Activated T-cell treated with anti-CD3 and anti-CD28 coated beads for 4 hours (primary cell): ENCODE data around the gene PHLDA2.
A peak's percentile ranks its signal among the peaks of the same experiment; 100 is the strongest.
"Not testable (repeated sequence)": the region's sequence is repeated elsewhere in the genome, so short reads cannot be mapped to it uniquely, and the experiment has no call there.

ENCODE experiments used
- DNase-seq: peaks from one replicate; pipeline ENCODE4 v3.0.0-alpha.2; 2020

The PHLDA2 gene

DNA sequence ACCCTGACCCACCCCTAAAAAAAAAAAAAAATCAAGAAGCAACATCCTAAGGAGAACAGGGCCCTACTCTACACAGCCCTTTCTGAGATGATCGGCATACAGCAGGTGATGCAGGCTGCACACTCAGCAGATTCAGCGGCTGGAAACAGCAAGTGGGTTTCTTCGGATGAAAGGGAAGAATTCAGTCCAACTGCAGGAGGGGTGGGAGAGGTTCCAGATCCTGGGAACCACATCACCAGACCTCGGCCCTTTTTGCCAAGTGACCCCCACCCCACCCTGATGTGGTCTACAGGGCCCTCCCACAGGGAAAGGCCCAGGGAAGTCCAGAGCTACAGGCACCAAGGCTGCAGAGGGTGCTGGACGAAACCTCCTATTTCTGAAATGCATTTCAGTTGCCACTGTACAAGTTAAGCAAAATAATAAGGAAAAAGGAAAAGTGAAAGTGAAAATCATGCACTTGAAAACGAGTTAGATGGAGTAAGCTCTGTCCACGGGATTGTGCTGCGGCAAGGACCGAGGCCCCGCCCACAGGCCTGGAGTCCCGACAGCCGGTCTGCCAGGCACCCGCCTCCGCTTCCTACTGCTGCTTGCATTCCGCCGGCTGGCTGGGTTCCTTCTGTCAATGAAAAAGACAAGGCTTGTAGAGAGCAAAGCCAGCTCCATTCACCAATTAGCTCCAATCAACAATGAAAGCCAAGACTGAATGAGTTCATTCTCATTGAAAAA is 16.0 kb upstream of the PHLDA2 start:
- DNase-seq = no peak

DNA sequence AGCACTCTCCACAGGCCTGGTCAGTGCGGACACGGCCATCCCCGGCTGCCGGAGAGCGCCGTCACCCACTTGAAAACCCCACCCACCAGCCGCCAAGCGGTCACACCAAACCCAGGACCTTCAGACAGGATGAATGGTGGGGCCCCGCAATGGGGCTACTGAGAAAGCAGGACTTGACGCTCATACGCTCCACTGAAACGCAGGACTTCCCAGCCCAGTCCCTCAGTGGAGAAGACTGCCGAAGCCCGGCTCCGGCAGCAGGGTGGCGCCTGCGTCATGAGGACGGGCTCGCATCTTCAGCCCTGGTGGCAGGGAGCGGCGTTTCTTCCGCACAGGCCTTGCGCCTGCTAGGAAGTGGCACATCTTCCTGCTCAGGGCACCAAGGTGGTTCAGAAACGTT is 15.3 kb upstream of the PHLDA2 start:
- DNase-seq = no peak

DNA sequence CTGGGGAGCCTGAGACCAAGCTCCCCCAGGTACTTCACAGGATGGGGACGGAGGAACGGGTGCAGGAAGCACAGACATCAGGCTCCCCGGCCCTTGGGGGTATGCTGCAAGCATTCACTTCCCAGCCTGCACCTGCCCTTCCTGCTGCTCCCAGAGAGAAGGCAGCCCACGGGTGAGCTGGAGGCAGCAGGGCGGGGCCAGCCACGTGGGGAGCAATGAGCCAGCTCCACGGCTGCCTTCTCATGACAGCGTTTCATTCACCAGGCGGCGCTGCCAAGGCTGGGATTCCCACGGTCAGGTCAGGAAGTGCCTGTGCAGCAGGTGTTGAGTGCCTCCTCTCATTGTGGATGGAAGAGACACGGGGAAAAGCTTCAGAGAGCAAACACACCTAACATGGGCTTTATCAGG is 14.5 kb upstream of the PHLDA2 start:
- DNase-seq = no peak

DNA sequence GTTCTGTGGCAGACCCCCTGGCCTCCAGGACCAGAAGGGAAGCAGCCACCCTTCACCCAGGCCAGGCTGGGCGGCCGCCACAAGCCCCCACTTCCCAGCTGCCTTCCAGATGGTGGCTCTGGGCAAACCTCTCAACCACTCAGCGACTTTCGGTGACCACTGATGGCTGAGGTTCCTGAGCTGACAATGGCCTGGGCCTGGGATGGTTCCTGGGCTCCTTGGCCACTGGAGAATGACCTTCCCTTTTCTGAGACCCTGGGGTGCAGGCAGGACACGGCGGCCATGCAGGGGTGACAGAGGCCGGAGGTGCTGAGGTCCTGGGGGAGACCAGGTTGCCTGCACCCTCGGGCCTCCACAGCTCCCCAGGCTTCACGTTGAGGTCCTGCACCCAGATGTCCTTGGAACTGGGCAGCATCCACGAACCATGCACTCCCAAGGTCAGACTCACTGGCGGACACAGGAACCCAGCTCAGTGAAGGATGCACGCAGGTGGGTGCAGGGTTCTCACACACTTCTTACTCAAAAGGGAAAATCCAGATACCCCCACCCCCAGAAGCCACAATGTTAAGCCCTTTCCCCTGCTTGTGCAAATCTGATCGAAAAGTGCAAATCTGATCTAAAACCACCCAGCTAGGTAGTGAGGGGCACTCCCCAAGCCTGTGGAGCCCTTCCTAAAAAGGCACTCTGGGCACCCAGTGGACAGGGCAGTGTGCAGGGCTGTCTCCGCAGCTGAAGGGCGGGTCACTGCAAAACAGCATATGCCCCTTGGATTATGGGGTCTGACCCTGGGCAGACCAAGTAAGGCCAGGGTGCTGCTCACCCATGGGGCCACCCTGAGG is 13.9 kb upstream of the PHLDA2 start:
- no peak for DNase-seq

DNA sequence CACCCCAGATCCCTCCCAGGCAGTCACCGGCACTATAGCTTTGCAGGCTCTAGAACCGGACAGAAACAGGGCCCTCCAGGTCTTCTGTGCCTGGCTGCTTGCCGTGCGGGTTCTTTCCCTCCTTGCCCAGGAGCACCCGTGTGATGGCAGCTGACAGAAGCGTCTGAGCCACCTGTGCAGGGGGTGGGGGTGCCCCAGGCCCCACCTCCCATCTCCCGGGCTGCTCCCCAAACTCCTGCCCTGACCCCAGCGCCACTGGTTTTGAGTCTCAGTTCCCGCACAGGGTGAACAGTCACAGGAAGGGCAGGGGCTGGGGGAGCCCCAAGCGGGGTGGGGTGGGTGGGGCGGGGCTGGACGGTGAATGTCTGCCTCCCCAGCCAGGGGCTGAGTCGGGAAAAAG is 13.2 kb upstream of the PHLDA2 start:
- no peak for DNase-seq

DNA sequence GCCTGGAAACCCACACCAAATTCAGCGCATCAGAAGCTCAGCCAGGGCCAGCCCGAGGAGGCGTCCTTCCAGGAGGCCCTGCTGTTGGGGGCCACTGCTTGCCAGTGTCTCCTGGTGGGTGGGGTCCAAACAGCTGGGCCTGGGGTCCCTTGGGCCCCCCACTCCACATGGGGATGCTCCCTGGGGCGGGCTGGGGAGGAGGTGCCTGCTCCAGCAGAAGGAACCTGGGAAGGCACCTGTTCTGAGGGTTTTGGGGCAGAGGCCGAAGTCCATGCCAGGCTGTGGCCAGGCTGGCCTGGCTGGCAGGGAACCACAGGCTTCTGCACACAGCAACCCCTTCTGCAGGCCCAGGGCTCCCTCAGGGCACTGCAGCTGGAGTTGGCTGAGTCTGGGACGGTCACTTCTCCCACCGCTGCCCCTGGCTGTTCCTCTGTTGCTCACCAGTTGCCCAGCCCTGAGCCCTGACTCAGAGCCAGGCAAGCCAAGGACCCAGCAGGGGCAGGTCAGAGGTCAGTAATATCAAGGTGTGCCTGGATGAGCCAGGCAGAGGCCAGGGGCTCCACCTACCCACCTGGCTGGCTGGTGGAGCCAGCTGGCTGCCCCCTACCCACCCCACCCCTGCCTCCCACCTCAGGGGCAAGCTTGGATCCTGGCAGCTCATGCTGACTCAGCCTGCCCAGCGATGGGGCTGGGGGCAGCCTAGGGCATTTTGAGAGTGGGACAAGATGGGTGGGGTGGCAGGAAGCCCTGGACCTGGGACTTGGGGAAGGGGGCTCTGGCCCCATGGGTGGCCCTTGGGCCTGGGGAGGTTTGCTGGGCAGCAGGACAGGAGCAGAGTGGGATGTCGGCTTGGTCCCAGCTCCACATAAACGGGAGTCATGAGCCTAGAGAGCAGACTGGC is 12.0 kb upstream of the PHLDA2 start:
- no peak for DNase-seq

DNA sequence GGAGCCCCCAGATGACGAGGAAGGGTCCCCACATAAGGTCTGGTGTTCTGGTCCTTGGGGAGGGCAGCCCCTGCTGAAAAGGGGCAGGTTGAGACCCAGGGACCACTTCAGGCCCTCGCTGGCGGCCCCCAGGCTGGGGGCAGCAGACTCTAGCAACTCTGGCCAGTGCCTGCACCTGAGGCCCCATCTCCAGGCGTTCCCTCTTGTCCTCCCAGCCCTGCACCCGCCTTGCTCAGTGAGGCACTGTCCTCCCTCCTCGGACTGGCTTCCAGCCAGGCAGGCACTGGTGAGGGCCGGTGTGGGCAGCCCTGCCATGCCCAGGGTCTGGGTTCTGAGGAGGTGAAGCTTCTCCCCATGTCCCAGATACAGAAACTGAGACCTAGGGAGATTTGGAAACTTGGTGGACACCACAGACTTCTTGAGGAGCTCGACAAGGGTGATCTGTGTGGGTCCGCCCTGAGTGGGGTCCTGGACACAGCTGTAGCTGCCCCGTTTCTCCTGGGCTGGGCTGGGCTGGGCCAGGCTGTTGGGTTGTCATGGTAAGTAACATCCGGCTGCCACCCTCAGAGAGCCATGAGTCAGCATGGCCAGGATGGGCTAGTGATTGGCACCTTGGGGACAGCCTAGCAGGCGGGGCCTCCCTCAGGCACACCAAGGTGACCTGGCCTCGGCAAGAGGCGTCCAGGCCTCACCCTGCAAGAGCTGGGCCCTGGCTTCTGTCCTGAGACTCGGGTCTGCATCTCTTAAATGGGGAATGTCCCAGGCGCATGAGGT is 11.1 kb upstream of the PHLDA2 start:
- no peak for DNase-seq

DNA sequence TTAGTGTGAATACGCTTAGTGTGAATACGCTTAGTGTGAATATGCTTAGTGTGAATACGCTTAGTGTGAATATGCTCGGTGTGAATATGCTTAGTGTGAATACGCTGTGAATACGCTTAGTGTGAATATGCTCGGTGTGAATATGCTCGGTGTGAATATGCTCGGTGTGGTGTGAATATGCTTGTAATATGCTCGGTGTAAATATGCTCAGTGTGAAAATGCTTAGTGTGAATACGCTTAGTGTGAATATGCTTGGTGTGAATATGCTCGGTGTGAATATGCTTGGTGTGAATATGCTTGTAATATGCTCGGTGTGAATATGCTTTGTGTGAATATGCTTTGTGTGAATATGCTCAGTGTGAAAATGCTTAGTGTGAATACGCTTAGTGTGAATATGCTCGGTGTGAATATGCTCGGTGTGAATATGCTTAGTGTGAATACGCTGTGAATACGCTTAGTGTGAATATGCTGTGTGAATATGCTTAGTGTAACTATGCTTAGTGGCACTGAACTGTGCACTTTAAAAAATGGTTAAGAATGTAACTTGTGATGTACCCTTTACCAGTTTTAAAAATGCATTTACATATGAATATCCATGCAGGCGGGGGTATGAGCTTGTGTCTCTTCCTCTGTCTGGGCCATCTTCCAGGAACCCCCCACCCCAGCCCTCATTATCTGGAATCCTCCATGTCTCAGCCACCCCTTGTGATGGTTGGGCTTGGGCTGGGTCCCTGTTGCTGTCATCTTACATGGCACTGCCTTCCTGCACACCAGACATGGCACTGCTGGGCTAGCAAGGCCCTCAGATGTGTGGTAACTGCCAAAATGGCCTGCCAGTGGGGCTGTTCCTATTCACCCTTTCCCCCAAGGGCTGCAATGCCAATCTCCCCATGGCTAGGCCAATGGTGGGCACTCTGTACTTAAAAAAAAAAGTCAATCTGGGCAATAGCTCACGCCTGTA is 9.5 kb upstream of the PHLDA2 start:
- DNase-seq = not testable (repeated sequence)

DNA sequence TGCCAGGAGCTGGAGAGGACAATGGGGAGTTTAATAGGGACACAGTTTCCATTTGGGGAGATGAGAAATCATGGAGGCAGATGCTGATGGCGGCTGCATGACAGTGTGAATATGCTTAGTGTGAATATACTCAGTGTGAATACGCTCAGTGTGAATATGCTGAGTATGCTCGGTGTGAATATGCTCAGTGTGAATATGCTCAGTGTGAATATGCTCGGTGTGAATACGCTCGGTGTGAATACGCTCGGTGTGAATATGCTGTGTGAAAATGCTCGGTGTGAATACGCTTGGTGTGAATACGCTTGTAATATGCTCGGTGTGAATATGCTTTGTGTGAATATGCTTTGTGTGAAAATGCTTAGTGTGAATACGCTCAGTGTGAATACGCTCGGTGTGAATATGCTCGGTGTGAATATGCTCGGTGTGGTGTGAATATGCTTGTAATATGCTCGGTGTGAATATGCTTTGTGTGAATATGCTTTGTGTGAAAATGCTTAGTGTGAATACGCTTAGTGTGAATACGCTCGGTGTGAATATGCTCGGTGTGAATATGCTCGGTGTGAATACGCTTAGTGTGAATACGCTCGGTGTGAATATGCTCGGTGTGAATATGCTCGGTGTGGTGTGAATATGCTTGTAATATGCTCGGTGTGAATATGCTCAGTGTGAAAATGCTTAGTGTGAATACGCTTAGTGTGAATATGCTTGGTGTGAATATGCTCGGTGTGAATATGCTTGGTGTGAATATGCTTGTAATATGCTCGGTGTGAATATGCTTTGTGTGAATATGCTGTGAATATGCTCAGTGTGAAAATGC is 8.6 kb upstream of the PHLDA2 start:
- not testable (repeated sequence) for DNase-seq

DNA sequence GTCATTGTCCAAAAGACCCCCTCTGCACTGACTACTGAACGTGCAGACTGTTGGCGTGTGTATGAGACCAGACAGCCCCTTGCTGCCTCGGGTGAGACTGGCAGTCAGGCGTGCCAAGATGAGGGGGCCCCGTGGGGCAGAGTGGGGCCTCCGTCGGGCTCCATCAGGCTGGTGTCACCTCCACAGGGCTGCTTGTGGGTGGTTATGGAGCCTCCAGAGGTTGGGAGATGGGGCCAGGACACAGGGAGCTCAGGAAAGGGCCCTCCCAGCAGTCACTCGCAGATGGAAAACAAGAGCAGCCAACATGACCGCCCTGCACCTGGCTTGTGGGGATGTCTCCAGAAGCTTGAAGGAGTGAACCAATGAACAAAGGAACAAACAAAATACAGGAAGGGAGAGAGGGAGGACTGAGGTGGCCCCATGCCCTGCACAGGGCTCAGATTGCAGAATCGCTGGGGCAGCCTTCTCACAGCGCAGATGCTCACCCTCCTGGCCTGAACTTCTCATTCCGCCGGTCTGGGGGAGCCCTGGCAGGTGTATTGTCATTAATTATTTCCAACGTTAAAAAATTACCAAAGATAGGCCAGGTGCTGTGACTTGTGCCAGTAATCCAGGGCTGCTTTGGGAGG is 5.5 kb upstream of the PHLDA2 start:
- no peak for DNase-seq

DNA sequence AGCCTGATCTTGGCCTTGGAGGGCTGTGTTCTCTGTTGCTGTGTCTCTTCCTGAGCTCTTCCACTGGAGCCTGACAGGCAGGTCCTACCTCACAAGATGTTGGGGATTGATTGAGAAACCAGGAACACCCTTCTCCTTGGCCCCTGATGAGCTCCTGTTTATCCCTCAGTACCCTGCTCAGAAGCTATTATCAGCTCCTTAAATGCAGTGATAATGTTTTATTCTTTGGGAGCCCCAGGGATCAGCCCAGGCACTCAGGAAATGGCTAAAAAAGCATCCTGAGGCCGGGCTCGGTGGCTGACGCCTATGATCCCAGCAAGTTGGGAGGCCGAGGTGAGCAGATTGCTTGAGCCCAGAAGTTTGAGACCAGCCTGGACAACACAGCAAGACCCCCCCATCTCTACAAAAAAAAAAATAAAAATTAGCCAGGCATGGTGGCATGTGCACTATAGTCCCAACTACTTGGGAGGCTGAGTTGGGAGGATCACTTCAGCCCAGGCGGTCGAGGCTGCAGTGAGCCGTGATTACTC is 4.9 kb upstream of the PHLDA2 start:
- DNase-seq = no peak

DNA sequence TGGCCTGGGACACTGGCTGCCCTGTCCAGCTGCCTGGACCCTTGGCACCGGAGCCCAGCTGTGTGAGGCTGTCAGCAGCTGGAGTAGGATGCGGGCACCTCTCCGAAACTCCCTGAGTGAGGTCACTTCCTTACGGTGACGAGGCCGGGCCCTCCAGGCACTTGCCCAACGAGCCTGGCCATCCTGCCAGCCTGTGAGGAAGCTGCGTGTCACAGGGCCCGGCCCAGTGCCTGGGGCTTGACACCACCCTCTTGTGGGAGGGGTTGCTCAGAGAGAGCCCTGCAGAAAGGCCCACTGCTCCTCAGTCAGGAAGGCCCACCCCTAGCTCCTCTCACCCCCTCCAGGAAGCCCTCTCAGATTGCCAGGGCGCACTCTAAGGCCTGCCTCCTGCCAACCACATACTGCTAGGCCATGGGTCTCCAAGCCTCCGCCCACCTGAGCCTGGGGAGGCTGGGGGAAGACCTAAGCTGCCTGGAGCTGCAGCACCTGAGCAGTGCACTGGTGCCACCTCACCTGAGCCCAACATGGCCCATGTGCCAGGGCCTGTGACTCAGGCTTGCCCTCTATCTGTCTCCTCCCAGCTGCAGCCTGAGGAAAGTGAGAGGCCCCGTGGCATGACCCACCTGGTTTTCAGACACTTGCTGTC is 4.3 kb upstream of the PHLDA2 start:
- no peak for DNase-seq

DNA sequence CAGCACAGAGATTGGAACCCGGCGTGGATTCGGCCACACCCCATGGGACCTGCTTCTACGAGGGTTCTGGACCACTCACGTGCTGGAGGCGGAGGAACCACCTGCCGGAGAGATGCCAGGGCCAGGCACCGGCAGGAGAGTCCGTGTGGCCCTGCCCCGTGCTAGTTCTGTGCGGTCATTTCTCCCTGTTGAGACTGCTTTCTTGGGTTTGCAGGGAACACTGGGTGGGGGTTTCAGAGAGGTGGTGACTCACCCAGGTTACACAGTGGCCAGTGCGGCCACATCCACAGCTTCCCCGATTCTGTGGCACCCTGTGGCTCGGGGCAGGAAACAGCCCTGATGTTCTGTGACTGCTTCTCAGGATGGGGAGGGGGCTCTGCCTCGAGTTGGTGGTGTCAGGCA is 3.6 kb upstream of the PHLDA2 start:
- no peak for DNase-seq

DNA sequence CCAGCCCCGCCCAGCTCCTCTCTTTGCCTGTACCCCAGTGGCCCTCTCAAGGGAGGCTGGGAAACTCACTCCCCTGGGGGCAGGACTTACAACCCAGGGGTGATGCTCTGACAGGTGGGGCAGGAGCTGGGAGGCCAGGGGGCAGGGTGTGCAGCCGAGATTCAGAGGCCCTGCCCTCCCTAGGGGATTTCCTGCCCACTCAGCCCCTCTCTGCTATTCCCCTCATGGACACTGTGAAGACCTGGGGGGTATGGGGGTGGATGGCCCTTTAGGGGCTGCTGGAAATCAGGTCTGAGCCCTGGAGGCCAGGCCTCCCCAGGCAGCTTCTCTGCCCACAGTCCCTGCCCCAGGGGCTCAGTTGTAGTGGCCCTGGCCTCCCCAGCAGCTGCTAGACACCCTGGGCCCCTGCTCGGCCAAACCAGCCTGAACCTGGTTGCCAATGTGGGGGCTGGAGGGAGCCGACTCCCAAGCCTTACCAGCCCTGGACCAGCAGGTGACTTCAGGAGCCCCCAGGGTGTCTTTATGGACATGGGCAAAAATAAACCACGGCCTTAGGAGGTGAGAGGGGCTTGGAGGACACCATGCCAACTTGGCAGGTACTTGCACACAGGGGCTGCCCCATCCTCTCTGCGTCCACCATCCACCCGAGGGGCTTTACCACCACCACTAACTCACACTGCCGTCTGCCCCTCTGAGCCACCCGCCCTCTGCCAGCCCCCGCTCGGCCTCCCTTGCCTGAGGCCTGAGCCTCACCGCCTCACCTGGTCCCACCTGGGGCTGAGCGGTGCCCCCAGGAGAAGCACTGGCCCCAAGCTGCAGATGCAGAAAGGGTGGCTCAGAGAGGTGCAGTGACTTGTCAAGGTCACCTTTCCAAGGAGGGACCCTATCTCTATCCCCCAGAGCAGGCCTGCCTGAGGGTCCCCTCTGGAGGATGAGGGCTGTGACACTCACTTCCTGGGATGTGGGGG is 2.8 kb upstream of the PHLDA2 start:
- DNase-seq = no peak

DNA sequence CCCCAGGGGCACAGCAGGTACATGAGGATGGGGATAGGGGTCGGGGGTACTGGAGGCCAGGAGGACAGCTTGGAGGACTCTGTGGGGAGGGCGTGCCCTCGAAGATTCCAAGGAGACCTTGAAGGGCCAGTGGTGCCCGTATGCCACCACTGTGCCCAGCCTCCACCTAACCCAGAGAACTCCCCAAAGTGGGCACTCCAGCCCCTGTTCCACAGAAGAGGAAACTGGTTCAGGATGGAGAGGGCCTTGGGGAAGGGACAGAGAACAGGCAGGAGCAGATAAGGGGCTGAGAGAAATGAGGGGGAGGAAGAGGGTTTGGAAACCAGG is 2.2 kb upstream of the PHLDA2 start:
- DNase-seq = no peak

DNA sequence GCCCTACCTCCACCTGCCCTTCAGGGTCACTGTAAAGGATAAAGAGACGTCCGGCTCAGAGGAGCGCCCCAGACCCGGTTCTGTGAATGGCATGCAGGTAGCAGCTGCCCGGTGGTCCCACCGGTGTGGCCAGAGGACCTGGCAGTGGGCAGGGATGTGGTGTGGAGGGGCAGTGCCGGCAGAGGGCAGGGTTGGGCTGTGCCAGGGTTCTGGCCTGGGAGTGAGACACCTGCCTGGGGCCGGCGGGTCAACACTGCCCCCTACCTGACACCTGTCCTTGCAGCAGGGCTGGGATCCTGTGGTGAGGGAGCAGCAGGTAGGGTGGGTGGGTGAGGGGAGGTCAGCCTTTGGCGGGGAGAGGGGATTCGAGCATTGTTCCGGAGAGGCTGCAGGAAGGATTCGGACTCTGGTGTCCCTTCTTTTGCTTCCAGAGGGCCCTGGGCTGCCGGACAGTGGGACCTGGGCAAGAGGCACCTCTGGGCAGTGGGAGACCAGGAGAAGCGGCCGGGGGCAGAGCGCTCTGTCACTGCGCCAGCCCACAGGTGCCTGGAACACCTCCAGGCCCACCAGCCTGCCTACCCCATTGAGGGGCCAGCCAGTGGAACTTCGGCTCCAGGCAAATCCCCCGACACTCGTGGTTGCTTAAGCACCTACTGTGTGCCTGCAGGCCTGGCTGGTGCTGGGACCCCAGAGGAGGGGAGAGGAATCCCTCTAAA is 1.6 kb upstream of the PHLDA2 start:
- DNase-seq = no peak

DNA sequence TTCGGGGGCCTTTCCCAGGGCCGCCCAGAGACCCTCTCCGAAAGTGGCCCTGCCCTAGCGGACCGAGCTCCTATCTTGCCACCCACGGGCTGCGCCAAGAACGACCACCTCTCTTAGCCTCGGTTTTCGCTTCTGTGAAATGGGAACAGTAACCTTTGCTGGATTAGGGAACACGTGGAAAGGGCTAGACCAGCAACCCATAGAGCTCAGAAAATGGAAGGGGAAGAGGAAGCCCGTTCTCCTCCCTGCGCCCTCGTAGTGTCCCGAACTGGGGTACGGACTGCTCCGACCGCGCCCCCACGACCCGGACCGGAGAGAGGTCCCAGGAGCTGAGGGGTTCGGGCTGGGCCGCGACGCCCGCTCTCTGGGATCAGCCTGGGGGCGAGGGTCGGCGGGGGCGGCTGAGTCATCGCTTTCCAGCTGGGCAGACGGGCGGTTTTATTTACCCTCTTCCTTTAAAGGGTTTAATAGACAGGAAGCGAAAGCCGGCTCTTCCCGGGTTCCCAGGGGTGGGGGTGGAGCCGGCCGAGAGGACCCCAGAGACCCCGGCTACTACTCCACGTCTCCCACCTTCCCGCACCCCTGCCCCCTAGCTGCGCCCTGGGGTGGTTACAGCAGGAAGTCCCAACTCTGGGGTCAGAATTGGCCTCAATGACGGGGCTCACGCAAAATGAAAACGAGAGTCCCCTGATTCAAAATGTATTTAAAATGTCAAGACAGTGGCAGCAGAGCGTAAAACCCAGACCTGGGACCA is 907 bp upstream of the PHLDA2 start:
- DNase-seq = peak; percentile 17
